MCF 10A (cell line): ENCODE data around the gene TSPAN17. TPM values are rescaled to one million over a fixed set of nuclear protein-coding genes. Genes with fewer than 3 reads are reported as not detected.

Source experiments
- BruUV-seq: library from RNA; stranded (reverse); fragments of 400-500 nt; replicated peaks from 2 replicates; lab custom pipeline; 2021; lab: Mats Ljungman, UMichigan
- CTCF ChIA-PET: fragments of 300-600 bp; sonication (Branson Sonifier 250); formaldehyde crosslinking; extraction: SDS; loops from one replicate; lab custom pipeline; 2021; ENCODE audit warnings: antibody characterized with exemption, inconsistent platforms; lab: Yijun Ruan, JAX
- POLR2A ChIA-PET: fragments of 300-600, 350-650 bp; sonication (Branson Sonifier 250); formaldehyde crosslinking; extraction: SDS; loops from one replicate; lab custom pipeline; 2020; ENCODE audit warnings: antibody characterized with exemption, inconsistent platforms; lab: Yijun Ruan, JAX
- DNase-seq: peaks from one replicate; pipeline ENCODE4 v3.0.0-alpha.2; 2018; ENCODE audit not compliant: unreplicated experiment
- H3K27ac Mint-ChIP-seq: one replicate; pipeline ENCODE4 v1.8.0; 2022; ENCODE audit warnings: mild to moderate bottlenecking, low read depth, mixed read lengths; ENCODE audit not compliant: unreplicated experiment
- H3K27me3 Mint-ChIP-seq: one replicate; pipeline ENCODE4 v1.8.0; 2022; ENCODE audit warnings: mixed read lengths; ENCODE audit not compliant: insufficient read depth, unreplicated experiment
- H3K36me3 Mint-ChIP-seq: one replicate; pipeline ENCODE4 v1.8.0; 2022; ENCODE audit warnings: mild to moderate bottlenecking, moderate library complexity, mixed read lengths; ENCODE audit not compliant: insufficient read depth, unreplicated experiment
- H3K4me1 Mint-ChIP-seq: one replicate; pipeline ENCODE4 v1.8.0; 2022; ENCODE audit warnings: mixed read lengths; ENCODE audit not compliant: insufficient read depth, unreplicated experiment
- H3K4me3 Mint-ChIP-seq: one replicate; pipeline ENCODE4 v1.8.0; 2022; ENCODE audit warnings: mild to moderate bottlenecking, moderate library complexity, mixed read lengths; ENCODE audit not compliant: unreplicated experiment
- H3K9me3 Mint-ChIP-seq: one replicate; pipeline ENCODE4 v1.8.0; 2022; ENCODE audit warnings: mixed read lengths; ENCODE audit not compliant: unreplicated experiment
- CTCF ChIP-seq: fragments of 200-600 bp; IDR thresholded peaks from one replicate; pipeline ENCODE4 v1.8.0; 2022; ENCODE audit warnings: antibody characterized with exemption, mild to moderate bottlenecking; ENCODE audit not compliant: unreplicated experiment
- intact Hi-C: fragments of 100-400 bp; cut with micrococcal nuclease; formaldehyde crosslinking; loops from 2 replicates; pipeline ENCODE4 v1.14.1; 2022
- total RNA-seq: library from RNA; stranded (reverse); gene quantifications from 2 replicates; pipeline ENCODE4 v1.2.3, GENCODE V29; 2022

TSPAN17 gene
- total RNA-seq, 1 experiment from 2014 or later = 36.7 TPM

GRCh38 chr5:176629853-176630680, 17.2 kb upstream of the TSPAN17 start, which contains the start of the genes EIF4E1B and SNCB:
EIF4E1B (plus strand) TSS chr5:176630675; CDS start chr5:176642788, 12,113 bp downstream.
SNCB (minus strand) TSS chr5:176630534; CDS start chr5:176629654, 880 bp downstream.
- CTCF ChIA-PET = interaction anchor here (0.7 to 1.8 kb wide), 4 partner anchors 16 to 52 kb away, joined by 3 to 8 read pairs (median 4); no protein-coding TSS in a partner anchor
- intact Hi-C loops = no loop called here
- Mint-ChIP-seq H3K27ac (no peak within 1 kb of the TSS), H3K36me3 (no peaks in the 10 kb centered on the region), H3K4me1 (peaks cover 27% of the 10 kb centered on the region), H3K9me3 (peaks cover 3% of the 10 kb centered on the region), H3K27me3 (peaks cover 39% of the 10 kb centered on the region), H3K4me3 (no peak within 1 kb of the TSS)
- POLR2A ChIA-PET = interaction anchor here (0.7 kb wide), 1 partner anchor 63 kb away, joined by 3 read pairs; no protein-coding TSS in a partner anchor
- no TSS peak for BruUV-seq
- no peak for DNase-seq
- no peak for TF ChIP-seq CTCF

GRCh38 chr5:176630681-176631222, 16.5 kb upstream of the TSPAN17 start:
- H3K9me3 Mint-ChIP-seq = peaks cover 7% of the 10 kb centered on the region
- TF ChIP-seq CTCF = no peak
- BruUV-seq = no TSS peak
- no peaks in the 10 kb centered on the region for H3K36me3 Mint-ChIP-seq
- no peak overlapping the region for H3K27ac Mint-ChIP-seq
- DNase-seq = no peak
- H3K4me1 Mint-ChIP-seq = peaks cover 27% of the 10 kb centered on the region
- CTCF ChIA-PET = interaction anchor here (0.5 to 1.8 kb wide), 6 partner anchors 16 to 57 kb away, joined by 3 to 8 read pairs (median 4); no protein-coding TSS in a partner anchor
- H3K4me3 Mint-ChIP-seq = no peak overlapping the region
- H3K27me3 Mint-ChIP-seq = peaks cover 45% of the 10 kb centered on the region
- POLR2A ChIA-PET = interaction anchor here (0.7 kb wide), 1 partner anchor 62 kb away, joined by 3 read pairs; no protein-coding TSS in a partner anchor
- intact Hi-C loops = no loop called here

- POLR2A ChIA-PET = no interaction called here
- Mint-ChIP-seq H3K36me3 (no peaks in the 10 kb centered on the region), H3K27me3 (peaks cover 45% of the 10 kb centered on the region), H3K9me3 (peaks cover 7% of the 10 kb centered on the region), H3K4me1 (peaks cover 18% of the 10 kb centered on the region), H3K27ac (no peak overlapping the region), H3K4me3 (no peak overlapping the region)
- no peak for DNase-seq
- TF ChIP-seq CTCF = no peak
- no TSS peak for BruUV-seq
- CTCF ChIA-PET = interaction anchor here (0.9 to 1.8 kb wide), 5 partner anchors 15 to 58 kb away, joined by 3 to 8 read pairs (median 5); no protein-coding TSS in a partner anchor
- intact Hi-C loops = no loop called here
Measured at GRCh38 chr5:176631383-176632200, 15.7 kb upstream of the TSPAN17 start.
